Mesothelial cell of epicardium (in vitro differentiated cells): ENCODE measurements around the gene RECQL5. TPM values are rescaled to one million over a fixed set of nuclear protein-coding genes. Genes with fewer than 3 reads are reported as not detected.

Source experiments
- DNase-seq, 2 experiments: peaks; one replicate each; pipeline ENCODE4 v3.0.0; 2021; ENCODE audit warnings: low spot score in 2 of 2; ENCODE audit not compliant: unreplicated experiment in 2 of 2
- H3K27ac Mint-ChIP-seq: 2 replicates; pipeline ENCODE4 v1.8.0; 2021; ENCODE audit warnings: mixed read lengths
- H3K27me3 Mint-ChIP-seq: 2 replicates; pipeline ENCODE4 v1.8.0; 2021; ENCODE audit warnings: low read depth, mixed read lengths
- H3K36me3 Mint-ChIP-seq: 2 replicates; pipeline ENCODE4 v1.8.0; 2021; ENCODE audit warnings: mixed read lengths
- H3K4me1 Mint-ChIP-seq: 2 replicates; pipeline ENCODE4 v1.8.0; 2021; ENCODE audit warnings: mixed read lengths
- H3K4me3 Mint-ChIP-seq: 2 replicates; pipeline ENCODE4 v1.8.0; 2021; ENCODE audit warnings: mild to moderate bottlenecking, moderate library complexity, mixed read lengths
- H3K9me3 Mint-ChIP-seq: 2 replicates; pipeline ENCODE4 v1.8.0; 2021; ENCODE audit warnings: mixed read lengths
- CTCF ChIP-seq: fragments of 200-600 bp; sonication (generic); IDR thresholded peaks from one replicate; pipeline ENCODE4 v1.5.0; 2021; ENCODE audit warnings: antibody characterized with exemption; ENCODE audit not compliant: unreplicated experiment
- total RNA-seq: library from RNA; stranded (reverse); gene quantifications from 3 replicates; pipeline ENCODE4 v1.2.1, GENCODE V29; 2021

Gene RECQL5
- total RNA-seq, 1 donor from 2014 or later, result 62.6 TPM

GRCh38 chr17:75642784-75643642, 23.9 kb downstream of the RECQL5 start:
- H3K27ac Mint-ChIP-seq, result peak overlapping the region; percentile 90
- no peak for TF ChIP-seq CTCF
- no peaks in the 10 kb centered on the region for H3K27me3 Mint-ChIP-seq
- no peak for DNase-seq
- H3K9me3 Mint-ChIP-seq, result no peaks in the 10 kb centered on the region
- H3K4me1 Mint-ChIP-seq, result peaks cover 40% of the 10 kb centered on the region
- H3K4me3 Mint-ChIP-seq, result no peak overlapping the region
- H3K36me3 Mint-ChIP-seq, result peaks cover 5% of the 10 kb centered on the region

- H3K4me1 Mint-ChIP-seq, result peaks cover 40% of the 10 kb centered on the region
- TF ChIP-seq CTCF, result no peak
These were observed 24.7 kb downstream of the RECQL5 start for GRCh38 chr17:75642182-75642783.

GRCh38 chr17:75641343-75641742, 25.6 kb downstream of the RECQL5 start:
- peaks cover 37% of the 10 kb centered on the region for H3K4me1 Mint-ChIP-seq
- no peak for TF ChIP-seq CTCF
- H3K9me3 Mint-ChIP-seq, result no peaks in the 10 kb centered on the region

More at GRCh38 chr17:75642182-75642783, 24.7 kb downstream of the RECQL5 start:
- no peaks in the 10 kb centered on the region for H3K36me3 Mint-ChIP-seq
- H3K4me3 Mint-ChIP-seq, result no peak overlapping the region
- H3K27me3 Mint-ChIP-seq, result no peaks in the 10 kb centered on the region
- no peaks in the 10 kb centered on the region for H3K9me3 Mint-ChIP-seq
- DNase-seq, result no peak
- H3K27ac Mint-ChIP-seq, result peak overlapping the region; percentile 90

GRCh38 chr17:75640556-75641119, 26.3 kb downstream of the RECQL5 start:
- Mint-ChIP-seq H3K4me3 (no peak overlapping the region), H3K27ac (no peak overlapping the region), H3K9me3 (no peaks in the 10 kb centered on the region), H3K36me3 (no peaks in the 10 kb centered on the region), H3K4me1 (peaks cover 30% of the 10 kb centered on the region), H3K27me3 (no peaks in the 10 kb centered on the region)
- no peak for DNase-seq
- no peak for TF ChIP-seq CTCF

More at GRCh38 chr17:75641343-75641742, 25.6 kb downstream of the RECQL5 start:
- no peak for DNase-seq
- Mint-ChIP-seq H3K27me3 (no peaks in the 10 kb centered on the region), H3K36me3 (no peaks in the 10 kb centered on the region), H3K27ac (no peak overlapping the region), H3K4me3 (no peak overlapping the region)

GRCh38 chr17:75639771-75640555, 27.0 kb downstream of the RECQL5 start:
- DNase-seq, result peak in 1 of 2 experiments; percentile 17
- peak overlapping the region; percentile 28 for H3K4me3 Mint-ChIP-seq
- no peaks in the 10 kb centered on the region for H3K27me3 Mint-ChIP-seq
- peaks cover 23% of the 10 kb centered on the region for H3K4me1 Mint-ChIP-seq
- no peaks in the 10 kb centered on the region for H3K9me3 Mint-ChIP-seq
- H3K27ac Mint-ChIP-seq, result no peak overlapping the region
- TF ChIP-seq CTCF, result peak; percentile 31
- H3K36me3 Mint-ChIP-seq, result no peaks in the 10 kb centered on the region
